Keratinocyte (primary cell): ENCODE measurements around the gene TBC1D20. TPM values are rescaled to one million over a fixed set of nuclear protein-coding genes. Genes with fewer than 3 reads are reported as not detected.

Source experiments
- DNase-seq: peaks from one replicate; pipeline ENCODE4 v3.0.0-alpha.2; 2011; ENCODE audit warnings: low read depth, missing footprints, low spot score
- FAIRE-seq: peaks from 2 replicates; lab custom pipeline; 2011; peaks lifted over from hg19 to GRCh38; lab: Jason Lieb, UNC
- H2AFZ ChIP-seq: 2 replicates; pipeline ENCODE4 v1.6.0; 2012; ENCODE audit warnings: low read length, control low read depth, inconsistent platforms; ENCODE audit not compliant: control insufficient read depth
- H3K27ac ChIP-seq: 2 replicates; pipeline ENCODE4 v1.5.1; 2011; ENCODE audit warnings: low read length; ENCODE audit not compliant: control insufficient read depth, insufficient read depth
- H3K27me3 ChIP-seq: 3 replicates; pipeline ENCODE4 v1.6.0; 2011; ENCODE audit warnings: low read length; ENCODE audit not compliant: control insufficient read depth, insufficient read depth; ENCODE audit errors: extremely low read depth
- H3K36me3 ChIP-seq, 2 experiments: 2 replicates in 1 of 2; 3 replicates in 1 of 2; pipeline ENCODE4 v1.5.1; 2011; ENCODE audit warnings: low read length in 2 of 2, mild to moderate bottlenecking in 1 of 2; ENCODE audit not compliant: control insufficient read depth in 2 of 2, insufficient read depth in 2 of 2; ENCODE audit errors: extremely low read depth in 1 of 2
- H3K4me1 ChIP-seq: 3 replicates; pipeline ENCODE4 v1.5.1; 2011; ENCODE audit warnings: low read length; ENCODE audit not compliant: control insufficient read depth, insufficient read depth; ENCODE audit errors: extremely low read depth
- H3K4me2 ChIP-seq: 3 replicates; pipeline ENCODE4 v1.6.0; 2011; ENCODE audit warnings: low read depth, low read length; ENCODE audit not compliant: control insufficient read depth, insufficient read depth; ENCODE audit errors: extremely low read depth
- H3K4me3 ChIP-seq, 3 experiments: fragments of 200-600 bp in 1 of 3; sonication (generic) in 1 of 3; 2 replicates in 2 of 3; 3 replicates in 1 of 3; pipeline ENCODE4 v1.5.1; 2011 to 2016; ENCODE audit warnings: low read length in 3 of 3, mild to moderate bottlenecking in 3 of 3, control low read depth in 2 of 3, inconsistent platforms in 1 of 3, low read depth in 1 of 3, mixed read lengths in 1 of 3, mixed run types in 1 of 3, moderate library complexity in 1 of 3; ENCODE audit not compliant: control insufficient read depth in 2 of 3, insufficient read depth in 2 of 3; ENCODE audit errors: extremely low read depth in 1 of 3
- H3K79me2 ChIP-seq: 2 replicates; pipeline ENCODE4 v1.6.0; 2012; ENCODE audit warnings: low read length; ENCODE audit not compliant: control insufficient read depth, insufficient read depth
- H3K9ac ChIP-seq: 3 replicates; pipeline ENCODE4 v1.6.0; 2011; ENCODE audit warnings: low read length; ENCODE audit not compliant: control insufficient read depth, insufficient read depth; ENCODE audit errors: extremely low read depth
- H3K9me1 ChIP-seq: 3 replicates; pipeline ENCODE4 v1.6.0; 2011; ENCODE audit warnings: low read length; ENCODE audit not compliant: control insufficient read depth, insufficient read depth; ENCODE audit errors: extremely low read depth
- H3K9me3 ChIP-seq: 2 replicates; pipeline ENCODE4 v1.5.1; 2012; ENCODE audit warnings: low read depth, low read length; ENCODE audit not compliant: control insufficient read depth
- H4K20me1 ChIP-seq: 3 replicates; pipeline ENCODE4 v1.6.0; 2011; ENCODE audit warnings: low read length; ENCODE audit not compliant: control insufficient read depth, insufficient read depth; ENCODE audit errors: extremely low read depth
- CTCF ChIP-seq, 3 experiments: IDR thresholded peaks in 1 of 3; conservative IDR thresholded peaks in 1 of 3; optimal IDR thresholded peaks in 1 of 3; 2 replicates in 2 of 3; 3 replicates in 1 of 3; pipeline versions ENCODE3 to v1.5.1; 2011; ENCODE audit warnings: low read length in 3 of 3, mild to moderate bottlenecking in 3 of 3, moderate library complexity in 2 of 3, control low read depth in 1 of 3, inconsistent platforms in 1 of 3; ENCODE audit not compliant: insufficient read depth in 2 of 3; ENCODE audit errors: extremely low read depth in 1 of 3
- EZH2 ChIP-seq: IDR thresholded peaks from one replicate; pipeline ENCODE4 v1.6.1; 2012; ENCODE audit warnings: inconsistent platforms, mild to moderate bottlenecking, low read length, moderate library complexity
- dilution Hi-C: fragments of 300-500 bp; cut with MboI; formaldehyde crosslinking; loops from one replicate; pipeline ENCODE4 v1.7.0; 2020; ENCODE audit warnings: low sequenced_read_pairs; ENCODE audit not compliant: extremely low pct_ligation_motif_present
- polyA plus RNA-seq, 5 experiments: library from polyadenylated mRNA; depleted of rRNA in 3 of 5; stranded (reverse) in 3 of 5; stranded (forward) in 1 of 5; unstranded in 1 of 5; fragments of >200 nt; gene quantifications; 1 replicate in 1 of 5; 2 replicates in 3 of 5; 3 replicates in 1 of 5; pipeline versions ENCODE4 v1.2.1 to v1.2.3, GENCODE V29; 2011 to 2012; ENCODE audit warnings: missing spikeins in 2 of 5, low read depth in 1 of 5, low replicate concordance in 1 of 5

TBC1D20 gene
- polyA plus RNA-seq, 1 donor (not counting 4 experiments of a cell fraction or from before 2014, with no cell fraction given): 24.5 TPM

DNA sequence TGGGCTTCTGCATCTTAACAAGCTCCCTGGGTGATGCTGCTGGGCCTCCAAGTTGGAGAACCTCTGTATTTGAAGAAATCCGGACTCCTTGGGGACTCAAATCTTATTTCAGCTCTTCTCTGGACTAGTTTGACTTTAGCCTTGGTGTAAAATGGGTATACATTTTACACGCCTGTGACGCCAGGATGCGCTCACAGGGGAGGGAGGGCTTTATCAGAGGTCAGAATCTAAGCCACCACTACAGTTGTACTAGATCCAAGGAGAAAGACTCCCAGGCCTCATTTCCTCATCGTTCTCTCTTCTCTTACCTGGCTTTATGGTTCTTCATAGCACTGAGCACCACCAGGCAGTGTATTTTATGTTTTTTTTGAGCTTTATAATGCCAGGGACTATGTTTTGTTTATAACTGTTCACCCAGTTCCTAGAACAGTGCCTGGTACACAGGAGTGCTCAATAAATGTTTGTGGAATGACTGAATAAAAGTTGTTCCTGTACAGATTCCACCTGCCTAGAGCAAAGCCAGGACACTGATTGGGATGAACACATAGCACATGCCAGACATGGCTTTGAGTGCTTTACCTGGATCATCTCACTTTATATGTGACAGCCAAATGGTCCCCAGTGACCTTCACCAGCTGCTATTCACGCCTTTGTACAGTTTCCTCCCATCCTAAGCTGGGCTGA lies 59.3 kb downstream of the TBC1D20 start:
- Histone ChIP-seq H3K9me3 (no peaks in the 10 kb centered on the region), H3K36me3 (peaks cover 0 to 1% of the 10 kb centered on the region in 2 experiments), H3K4me2 (no peak overlapping the region), H3K79me2 (no peaks in the 10 kb centered on the region), H3K27me3 (no peaks in the 10 kb centered on the region), H3K9me1 (peaks cover 4% of the 10 kb centered on the region), H3K4me1 (peaks cover 39% of the 10 kb centered on the region), H3K27ac (peak overlapping the region; percentile 92), H2AFZ (no peak overlapping the region), H3K9ac (peak overlapping the region; percentile 60), H3K4me3 (no peak overlapping the region), H4K20me1 (no peaks in the 10 kb centered on the region)
- no peak for TF ChIP-seq EZH2
- TF ChIP-seq CTCF (optimal IDR thresholded peaks at IDR 0.05 in 1 of 3, IDR thresholded peaks at IDR 0.05 in 1 of 3, conservative IDR thresholded peaks at IDR 0.05 in 1 of 3; ENCODE audit: extremely low read depth in 1 of 3, insufficient read depth in 2 of 3, low read length in 3 of 3): no peak
- DNase-seq: no peak
- no peak for FAIRE-seq
- dilution Hi-C loops: no loop called here

DNA sequence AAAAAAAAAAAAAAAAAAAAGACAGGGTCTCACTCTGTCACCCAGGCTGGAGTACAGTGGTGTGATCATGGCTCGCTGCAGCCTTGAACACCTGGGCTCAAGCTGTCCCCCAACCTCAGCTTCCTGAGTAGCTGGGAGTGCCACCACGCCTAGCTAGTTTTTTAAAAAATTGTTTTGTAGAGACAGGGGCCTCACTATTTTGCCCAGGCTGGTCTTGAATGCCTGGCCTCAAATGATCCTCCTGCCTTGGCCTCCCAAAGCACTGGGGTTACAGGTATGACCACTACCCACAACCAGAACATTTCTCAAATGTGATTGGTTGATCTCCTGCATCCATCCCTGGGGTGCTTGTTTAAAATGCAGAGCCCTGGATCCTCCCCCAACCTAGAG lies 59.8 kb downstream of the TBC1D20 start:
- no peaks in the 10 kb centered on the region for H4K20me1 ChIP-seq
- H3K79me2 ChIP-seq: no peaks in the 10 kb centered on the region
- H3K36me3 ChIP-seq: peaks cover 5 to 7% of the 10 kb centered on the region in 2 experiments
- DNase-seq: no peak
- FAIRE-seq: no peak
- H3K4me2 ChIP-seq: no peak overlapping the region
- dilution Hi-C loops: no loop called here
- H3K9me3 ChIP-seq: no peaks in the 10 kb centered on the region
- H3K27ac ChIP-seq: peak overlapping the region; percentile 92
- peaks cover 4% of the 10 kb centered on the region for H3K9me1 ChIP-seq
- H3K9ac ChIP-seq: peak overlapping the region; percentile 60
- H3K4me3 ChIP-seq: no peak overlapping the region
- H3K4me1 ChIP-seq: peaks cover 39% of the 10 kb centered on the region
- no peak overlapping the region for H2AFZ ChIP-seq
- TF ChIP-seq CTCF (optimal IDR thresholded peaks at IDR 0.05 in 1 of 3, IDR thresholded peaks at IDR 0.05 in 1 of 3, conservative IDR thresholded peaks at IDR 0.05 in 1 of 3; ENCODE audit: extremely low read depth in 1 of 3, insufficient read depth in 2 of 3, low read length in 3 of 3): no peak
- no peak for TF ChIP-seq EZH2
- H3K27me3 ChIP-seq: no peaks in the 10 kb centered on the region
